MM.1S (cell line): Measurements from ENCODE around the gene RTN4RL1.
A peak's percentile ranks its signal among the peaks of the same experiment; 100 is the strongest.

Source experiments
- DNase-seq: peaks from one replicate; pipeline ENCODE4 v3.0.0-alpha.2; 2015
- H2AFZ ChIP-seq: fragments of 300-600 bp; sonication (generic); 2 replicates; pipeline ENCODE4 v1.6.0; 2016; ENCODE audit warnings: antibody characterized with exemption, low read length
- H3F3A ChIP-seq: fragments of 300-600 bp; sonication (generic); 2 replicates; pipeline ENCODE4 v1.6.1; 2016; ENCODE audit warnings: mild to moderate bottlenecking, antibody characterized with exemption, low read length, moderate library complexity, mixed read lengths; ENCODE audit not compliant: insufficient read depth
- H3K27ac ChIP-seq: fragments of 300-600 bp; sonication (generic); 2 replicates; pipeline ENCODE4 v1.5.1; 2016; ENCODE audit warnings: mild to moderate bottlenecking, low read length
- H3K27me3 ChIP-seq: fragments of 300-600 bp; sonication (generic); replicated peaks from 2 replicates; pipeline ENCODE4 v1.6.0; 2016; ENCODE audit warnings: low read length; ENCODE audit not compliant: insufficient read depth
- H3K36me3 ChIP-seq: fragments of 300-600 bp; sonication (generic); replicated peaks from 2 replicates; pipeline ENCODE4 v1.6.1; 2016; ENCODE audit warnings: mild to moderate bottlenecking, low read length, mixed read lengths; ENCODE audit not compliant: insufficient read depth
- H3K4me1 ChIP-seq: fragments of 300-600 bp; sonication (generic); 2 replicates; pipeline ENCODE4 v1.6.1; 2016; ENCODE audit warnings: low read length, mixed read lengths
- H3K4me2 ChIP-seq: fragments of 300-600 bp; sonication (generic); 2 replicates; pipeline ENCODE4 v1.6.0; 2016; ENCODE audit warnings: low read depth, low read length
- H3K4me3 ChIP-seq: fragments of 300-600 bp; sonication (generic); 2 replicates; pipeline ENCODE4 v1.5.1; 2016; ENCODE audit warnings: low read length, mixed read lengths
- H3K79me2 ChIP-seq: fragments of 300-600 bp; sonication (generic); 2 replicates; pipeline ENCODE4 v1.6.1; 2016; ENCODE audit warnings: mixed run types, low read length, mixed read lengths
- H3K9ac ChIP-seq: fragments of 300-600 bp; sonication (generic); 2 replicates; pipeline ENCODE4 v1.6.1; 2016; ENCODE audit warnings: low read length, mixed read lengths
- H3K9me2 ChIP-seq: fragments of 300-600 bp; sonication (generic); replicated peaks from 2 replicates; pipeline ENCODE4 v1.6.1; 2016; ENCODE audit warnings: mild to moderate bottlenecking, low read length, mixed read lengths; ENCODE audit not compliant: insufficient read depth
- H3K9me3 ChIP-seq: fragments of 300-600 bp; sonication (generic); replicated peaks from 2 replicates; pipeline ENCODE4 v1.6.1; 2016; ENCODE audit warnings: mild to moderate bottlenecking, low read length, mixed read lengths; ENCODE audit not compliant: insufficient read depth
- H4K20me1 ChIP-seq: fragments of 300-600 bp; sonication (generic); 2 replicates; pipeline ENCODE4 v1.6.1; 2016; ENCODE audit warnings: mild to moderate bottlenecking, low read length, moderate library complexity, mixed read lengths; ENCODE audit not compliant: insufficient read depth
- CTCF ChIP-seq: fragments of 300-600 bp; sonication (generic); IDR thresholded peaks from 2 replicates; pipeline ENCODE4 v1.5.1; 2016; ENCODE audit warnings: antibody characterized with exemption, low read length, mixed read lengths
- EZH2 ChIP-seq: fragments of 300-600 bp; sonication (generic); optimal IDR thresholded peaks from 2 replicates; pipeline ENCODE3; 2017; ENCODE audit warnings: low read depth, mild to moderate bottlenecking, antibody characterized with exemption, low read length, mixed read lengths
- EZH2phosphoT487 ChIP-seq: fragments of 300-600 bp; sonication (generic); IDR thresholded peaks from 2 replicates; pipeline ENCODE4 v1.6.1; 2018; ENCODE audit warnings: antibody characterized with exemption, low read length

The RTN4RL1 gene

DNA sequence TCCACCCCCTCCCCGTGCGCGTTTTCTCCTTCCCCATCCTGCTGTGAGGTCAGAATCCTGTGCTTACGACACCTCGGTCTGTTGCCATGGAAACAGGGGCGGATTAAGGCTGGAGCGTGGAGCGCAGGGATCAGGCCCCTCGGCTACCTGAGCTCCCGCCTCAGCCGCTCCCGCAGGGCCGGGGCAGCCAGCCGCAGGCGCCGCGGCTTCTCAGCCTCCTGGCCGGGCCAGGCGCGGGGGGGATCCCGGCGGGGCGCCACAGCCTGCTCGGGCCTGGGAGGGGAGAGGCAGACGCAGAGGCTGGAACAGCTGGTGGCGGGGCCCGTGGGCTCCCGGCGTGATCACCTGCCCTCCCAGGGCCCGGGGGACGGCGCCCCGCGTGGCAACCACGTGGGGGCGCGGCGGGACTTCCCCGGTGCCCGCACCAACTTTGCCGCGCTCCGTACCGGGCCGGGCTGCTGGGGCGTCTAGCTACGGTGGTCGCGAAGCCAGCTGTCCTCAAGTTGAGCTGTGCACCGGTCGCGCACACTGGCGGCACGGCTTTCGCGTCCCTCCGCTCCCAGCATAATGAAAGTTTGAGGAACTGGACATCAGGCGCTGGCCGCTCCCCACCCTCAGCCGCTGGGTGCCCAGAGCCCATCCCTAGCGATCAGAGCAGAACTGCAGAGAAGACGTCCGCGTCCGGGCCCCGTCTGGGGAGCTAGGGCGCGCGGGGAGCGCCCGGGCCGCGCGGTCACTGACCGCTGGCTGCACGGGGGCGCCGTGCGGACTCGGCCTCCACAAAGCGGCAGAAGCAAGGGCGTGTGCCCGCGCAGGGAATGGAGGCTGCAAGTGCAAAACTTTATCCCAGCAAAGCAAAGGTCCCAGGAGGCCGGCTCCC lies 1.2 kb downstream of the RTN4RL1 start:
- H2AFZ ChIP-seq = no peak overlapping the region
- H3K27me3 ChIP-seq = peaks cover 97% of the 10 kb centered on the region
- H3K4me2 ChIP-seq = peak overlapping the region; percentile 66; the same call in 1 of the 2 replicates

GRCh38 chr17:2023256-2023655 lies 1.9 kb downstream of the RTN4RL1 start:
- no peak for TF ChIP-seq EZH2
- no peak for TF ChIP-seq CTCF
- TF ChIP-seq EZH2phosphoT487 = no peak
- DNase-seq = no peak
- no peaks in the 10 kb centered on the region for H3K79me2 ChIP-seq
- no peaks in the 10 kb centered on the region for H3K9me3 ChIP-seq
- no peak overlapping the region for H3K4me2 ChIP-seq
- no peaks in the 10 kb centered on the region for H3F3A ChIP-seq
- no peak overlapping the region for H2AFZ ChIP-seq
- no peaks in the 10 kb centered on the region for H3K9me2 ChIP-seq
- H3K9ac ChIP-seq = no peak overlapping the region
- H3K4me3 ChIP-seq = no peak overlapping the region
- H4K20me1 ChIP-seq = no peaks in the 10 kb centered on the region
- H3K27me3 ChIP-seq = peaks cover 97% of the 10 kb centered on the region
- no peaks in the 10 kb centered on the region for H3K36me3 ChIP-seq
- no peak overlapping the region for H3K27ac ChIP-seq
- H3K4me1 ChIP-seq = no peaks in the 10 kb centered on the region

More for the DNA sequence above, 1.2 kb downstream of the RTN4RL1 start:
- no peaks in the 10 kb centered on the region for H3K9me2 ChIP-seq
- DNase-seq = no peak
- no peak overlapping the region for H3K9ac ChIP-seq
- no peaks in the 10 kb centered on the region for H3K36me3 ChIP-seq
- no peak overlapping the region for H3K27ac ChIP-seq
- no peak overlapping the region for H3K4me3 ChIP-seq
- H3F3A ChIP-seq = no peaks in the 10 kb centered on the region
- no peaks in the 10 kb centered on the region for H3K9me3 ChIP-seq
- TF ChIP-seq EZH2phosphoT487 = no peak
- no peaks in the 10 kb centered on the region for H3K4me1 ChIP-seq
- no peaks in the 10 kb centered on the region for H3K79me2 ChIP-seq
- H4K20me1 ChIP-seq = no peaks in the 10 kb centered on the region

DNA sequence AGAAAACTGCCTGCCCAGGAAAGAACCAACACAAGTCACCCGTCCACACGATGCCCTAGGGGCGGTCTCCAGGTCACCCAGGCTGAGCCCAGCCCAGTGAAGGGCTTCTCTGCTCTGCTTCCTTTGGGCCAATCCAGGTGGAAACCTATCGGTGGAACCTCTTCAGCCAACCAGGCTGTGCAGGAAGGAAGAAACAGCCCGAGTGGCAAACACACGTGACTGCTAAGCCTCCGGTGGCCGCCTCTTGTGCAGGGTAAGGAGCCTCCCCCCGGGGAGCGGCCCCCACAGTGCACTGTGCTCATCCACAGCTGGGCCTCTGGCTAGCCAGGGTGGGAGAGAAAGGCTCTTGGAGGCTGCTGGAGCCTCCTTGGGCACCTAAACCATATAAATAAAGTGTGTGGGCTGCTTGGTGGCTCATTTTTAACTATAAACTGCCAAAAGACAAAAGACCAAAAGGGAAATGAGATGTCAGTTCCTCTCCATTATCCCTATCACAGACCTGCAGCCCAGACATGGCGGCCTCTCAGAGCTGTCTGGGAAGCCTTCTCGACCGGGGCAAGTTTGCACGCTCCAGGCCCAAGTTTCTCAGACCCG lies 2.4 kb downstream of the RTN4RL1 start:
- Histone ChIP-seq H3K4me2 (no peak overlapping the region), H3K27me3 (peaks cover 97% of the 10 kb centered on the region), H3K4me3 (no peak overlapping the region), H3K9me2 (no peaks in the 10 kb centered on the region), H3K4me1 (peaks cover 5% of the 10 kb centered on the region), H3K27ac (no peak overlapping the region), H3F3A (no peaks in the 10 kb centered on the region), H3K9me3 (no peaks in the 10 kb centered on the region), H4K20me1 (no peaks in the 10 kb centered on the region), H2AFZ (no peak overlapping the region), H3K9ac (no peak overlapping the region), H3K36me3 (no peaks in the 10 kb centered on the region), H3K79me2 (no peaks in the 10 kb centered on the region)
- no peak for DNase-seq
- no peak for TF ChIP-seq EZH2
- no peak for TF ChIP-seq CTCF
- TF ChIP-seq EZH2phosphoT487 = no peak
